Fibroblast of villous mesenchyme (primary cell): Measurements from ENCODE around the gene KCNH6. TPM values are rescaled to one million over a fixed set of nuclear protein-coding genes. Genes with fewer than 3 reads are reported as not detected.

Source experiments
- DNase-seq: peaks from one replicate; pipeline ENCODE4 v3.0.0-alpha.2; 2010; ENCODE audit warnings: low read depth
- H3K4me3 ChIP-seq: 2 replicates; pipeline ENCODE4 v1.5.1; 2011; ENCODE audit warnings: low read depth, mild to moderate bottlenecking, low read length
- CTCF ChIP-seq: IDR thresholded peaks from 2 replicates; pipeline ENCODE4 v1.5.1; 2012; ENCODE audit warnings: low read depth, mild to moderate bottlenecking, low read length; ENCODE audit not compliant: insufficient read depth
- total RNA-seq: library from RNA; depleted of rRNA; stranded (reverse); fragments of >200 nt; gene quantifications from 2 replicates; pipeline ENCODE4 v1.2.3, GENCODE V29; 2012

The KCNH6 gene
- total RNA-seq, 1 donor: under 0.01 TPM

DNA sequence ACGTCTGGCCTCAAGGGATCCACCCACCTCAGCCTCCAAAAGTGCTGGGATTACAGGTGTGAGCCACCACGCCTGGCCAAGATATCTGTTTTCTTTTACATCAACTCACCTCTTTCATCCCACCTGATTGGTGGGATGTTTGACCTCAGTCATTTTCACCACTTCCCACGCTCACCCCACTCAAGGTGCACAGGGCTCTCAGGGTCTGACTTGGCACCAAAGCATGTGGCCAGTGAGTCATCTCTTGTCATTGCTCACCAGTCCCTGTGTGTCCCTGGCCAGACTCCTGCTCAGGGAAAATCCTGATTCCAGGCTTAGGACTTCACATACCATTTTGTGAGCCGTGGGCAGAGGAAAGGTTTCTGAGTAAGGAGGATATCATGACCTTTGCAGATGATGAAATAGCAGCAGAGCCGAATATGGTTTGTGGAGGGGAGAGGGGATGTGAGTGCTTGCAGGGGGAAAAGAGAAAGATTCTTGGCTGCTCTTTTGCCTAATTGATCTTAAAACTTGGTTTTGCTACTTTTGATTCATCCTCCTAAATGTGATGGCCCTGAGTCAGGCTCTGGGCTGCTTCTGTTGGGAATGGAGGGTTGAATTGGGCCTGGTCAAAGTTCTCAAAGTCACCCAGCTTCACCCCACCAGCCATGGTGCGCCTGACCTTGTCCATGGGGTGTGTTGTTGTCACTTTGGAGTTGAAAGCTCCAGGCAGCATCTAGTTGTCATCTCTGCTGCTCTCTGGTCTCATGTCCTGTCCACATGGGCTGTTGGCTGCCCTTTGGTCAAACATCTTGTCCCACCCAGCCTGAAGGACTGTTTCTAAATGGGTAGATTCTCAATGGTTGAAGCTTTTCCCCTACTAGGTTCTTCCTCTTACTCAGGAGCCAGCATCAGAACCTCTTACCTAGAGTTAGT, 6.0 kb upstream of the KCNH6 start:
- peak; percentile 33 for DNase-seq
- H3K4me3 ChIP-seq: no peak overlapping the region
- TF ChIP-seq CTCF: no peak

GRCh38 chr17:63517825-63518534, 5.2 kb upstream of the KCNH6 start:
- no peak overlapping the region for H3K4me3 ChIP-seq
- no peak for TF ChIP-seq CTCF
- no peak for DNase-seq

DNA sequence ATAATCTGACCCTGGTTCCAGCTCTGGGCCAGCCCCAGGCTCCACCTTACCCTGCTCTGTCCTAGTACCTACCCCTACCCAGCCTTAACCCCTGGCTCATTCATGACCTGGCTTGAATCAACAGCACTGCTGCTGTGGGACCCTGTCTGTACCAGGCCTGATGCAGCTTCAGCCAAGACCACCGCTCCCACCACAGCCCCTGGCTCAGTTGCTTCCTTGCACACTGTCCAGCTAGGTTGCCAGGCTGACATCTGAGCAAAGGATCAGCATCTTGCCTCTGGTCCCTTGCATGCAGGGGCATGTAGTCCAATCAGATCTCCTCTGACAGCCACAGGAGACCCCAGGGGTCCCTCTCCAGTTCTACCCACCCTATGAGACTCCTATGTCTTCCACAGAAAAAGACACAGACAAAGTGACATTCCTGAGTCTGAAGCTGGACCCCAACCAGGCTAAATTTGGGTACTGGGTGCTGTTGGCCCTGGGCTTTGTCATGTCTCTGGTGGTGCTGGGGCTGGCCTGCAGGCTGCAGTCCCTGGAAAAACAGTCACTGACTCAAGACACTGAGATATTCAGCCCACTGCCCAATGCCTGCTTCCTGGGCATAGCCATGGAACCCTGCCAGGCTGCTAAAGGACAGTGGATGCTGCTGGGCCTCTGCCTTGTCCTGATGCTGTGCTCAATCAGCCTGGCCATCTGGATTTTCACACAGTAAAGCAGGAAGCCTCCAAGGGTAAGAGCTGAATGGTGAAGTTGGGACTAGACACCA, 3.9 kb upstream of the KCNH6 start:
- no peak overlapping the region for H3K4me3 ChIP-seq
- DNase-seq: no peak
- TF ChIP-seq CTCF: no peak

GRCh38 chr17:63519972-63520882, 2.9 kb upstream of the KCNH6 start:
- no peak for DNase-seq
- TF ChIP-seq CTCF: no peak

GRCh38 chr17:63524051-63524450, 893 bp downstream of the KCNH6 start:
- TF ChIP-seq CTCF: no peak
- no peak for DNase-seq
- H3K4me3 ChIP-seq: no peak overlapping the region

More at GRCh38 chr17:63519972-63520882, 2.9 kb upstream of the KCNH6 start:
- no peak overlapping the region for H3K4me3 ChIP-seq
